HG03060 (cell line): Measurements from ENCODE around the gene FGR.

Experiments used
- ATAC-seq: cut with Tn5 transposase; IDR thresholded peaks from one replicate; pipeline ENCODE4 v1.9.1; 2021; ENCODE audit warnings: low read depth, moderate number of reproducible peaks; ENCODE audit not compliant: unreplicated experiment

FGR gene

GRCh38 chr1:27618341-27619082 is 16.5 kb downstream of the FGR start:
- ATAC-seq = no peak

GRCh38 chr1:27617420-27617819 is 17.6 kb downstream of the FGR start:
- ATAC-seq = no peak

- ATAC-seq = no peak
These were observed 18.5 kb downstream of the FGR start for GRCh38 chr1:27616441-27616840.

GRCh38 chr1:27615346-27616192 is 19.4 kb downstream of the FGR start:
- ATAC-seq = no peak

GRCh38 chr1:27614625-27615344 is 20.2 kb downstream of the FGR start:
- no peak for ATAC-seq

- ATAC-seq = no peak
These were observed 20.9 kb downstream of the FGR start for GRCh38 chr1:27614043-27614624.

GRCh38 chr1:27612718-27613117 is 22.3 kb downstream of the FGR start:
- ATAC-seq = no peak

GRCh38 chr1:27611450-27611849 is 23.5 kb downstream of the FGR start:
- no peak for ATAC-seq

GRCh38 chr1:27609618-27610240 is 25.3 kb downstream of the FGR start:
- no peak for ATAC-seq

- no peak for ATAC-seq
These were observed 25.8 kb downstream of the FGR start for GRCh38 chr1:27609210-27609555.

GRCh38 chr1:27607239-27607804 is 27.7 kb downstream of the FGR start:
- ATAC-seq = no peak

GRCh38 chr1:27606708-27607238 is 28.2 kb downstream of the FGR start:
- ATAC-seq = no peak

GRCh38 chr1:27605796-27606707 is 28.9 kb downstream of the FGR start:
- no peak for ATAC-seq

- ATAC-seq = no peak
These were observed 29.7 kb downstream of the FGR start for GRCh38 chr1:27605300-27605766.

GRCh38 chr1:27604579-27605299 is 30.2 kb downstream of the FGR start:
- ATAC-seq = no peak

- ATAC-seq = no peak
These were observed 31.1 kb downstream of the FGR start, which contains the start of gene AHDC1 for GRCh38 chr1:27603681-27604578. Gene AHDC1, minus strand, starts transcription at chr1:27604144. Its CDS starts 52,029 bp downstream, at chr1:27552115.

GRCh38 chr1:27603309-27603680 is 31.7 kb downstream of the FGR start:
- no peak for ATAC-seq
